Measurements from ENCODE around the gene CLEC20A. TPM values are rescaled to one million over a fixed set of nuclear protein-coding genes. Genes with fewer than 3 reads are reported as not detected.

Gene CLEC20A
- total RNA-seq, 2 donors from 2014 or later = not detected

- intact Hi-C loops (cut with DNase I) = no loop called here
These were observed 40.8 kb upstream of the CLEC20A start for GRCh38 chr1:178537382-178538090.

GRCh38 chr1:178536844-178537371, 40.1 kb upstream of the CLEC20A start:
- TF ChIP-seq POLR2A (IDR thresholded peaks at IDR 0.05) (no peak), CTCF (IDR thresholded peaks at IDR 0.05) (no peak), POLR2AphosphoS5 (IDR thresholded peaks at IDR 0.05) (no peak)
- Histone ChIP-seq H3K9me3 (no peaks in the 10 kb centered on the region), H3K27ac (no peak overlapping the region), H3K36me3 (no peaks in the 10 kb centered on the region), H3K4me3 (no peak overlapping the region), H3K4me1 (replicated peaks) (no peaks in the 10 kb centered on the region), H3K27me3 (replicated peaks; ENCODE audit: insufficient read depth) (no peaks in the 10 kb centered on the region)
- intact Hi-C loops (cut with DNase I) = no loop called here
- 63% methylated on average over 7 of the region's 7 CpGs for WGBS
- no peak for DNase-seq (ENCODE audit: low spot score)

More at GRCh38 chr1:178537382-178538090, 40.8 kb upstream of the CLEC20A start:
- no peak for DNase-seq (ENCODE audit: low spot score)
- H3K4me1 ChIP-seq (replicated peaks) = no peaks in the 10 kb centered on the region
- H3K9me3 ChIP-seq = no peaks in the 10 kb centered on the region
- whole genome bisulfite sequencing = 76% methylated on average over 20 of the region's 20 CpGs
- no peak overlapping the region for H3K27ac ChIP-seq
- no peaks in the 10 kb centered on the region for H3K27me3 ChIP-seq (replicated peaks; ENCODE audit: insufficient read depth)
- no peak overlapping the region for H3K4me3 ChIP-seq
- H3K36me3 ChIP-seq = no peaks in the 10 kb centered on the region
- TF ChIP-seq POLR2AphosphoS5 (IDR thresholded peaks at IDR 0.05) (no peak), CTCF (IDR thresholded peaks at IDR 0.05) (no peak), POLR2A (IDR thresholded peaks at IDR 0.05) (no peak)

GRCh38 chr1:178536329-178536728, 39.6 kb upstream of the CLEC20A start:
- TF ChIP-seq POLR2AphosphoS5 (IDR thresholded peaks at IDR 0.05) (no peak), CTCF (IDR thresholded peaks at IDR 0.05) (no peak), POLR2A (IDR thresholded peaks at IDR 0.05) (no peak)
- Histone ChIP-seq H3K36me3 (no peaks in the 10 kb centered on the region), H3K9me3 (no peaks in the 10 kb centered on the region), H3K4me1 (replicated peaks) (no peaks in the 10 kb centered on the region), H3K27ac (no peak overlapping the region), H3K4me3 (no peak overlapping the region), H3K27me3 (replicated peaks; ENCODE audit: insufficient read depth) (no peaks in the 10 kb centered on the region)
- intact Hi-C loops (cut with DNase I) = no loop called here
- 93% methylated on average over 5 of the region's 5 CpGs for WGBS
- DNase-seq (ENCODE audit: low spot score) = no peak

GRCh38 chr1:178534137-178534868, 37.5 kb upstream of the CLEC20A start:
- H3K4me3 ChIP-seq = no peak overlapping the region
- no peaks in the 10 kb centered on the region for H3K9me3 ChIP-seq
- intact Hi-C loops (cut with DNase I) = no loop called here
- TF ChIP-seq POLR2A (IDR thresholded peaks at IDR 0.05) = no peak
- no peak for TF ChIP-seq POLR2AphosphoS5 (IDR thresholded peaks at IDR 0.05)
- no peak for TF ChIP-seq CTCF (IDR thresholded peaks at IDR 0.05)
- H3K4me1 ChIP-seq (replicated peaks) = no peaks in the 10 kb centered on the region
- H3K27me3 ChIP-seq (replicated peaks; ENCODE audit: insufficient read depth) = no peaks in the 10 kb centered on the region
- H3K27ac ChIP-seq = no peak overlapping the region
- 99% methylated on average over 9 of the region's 9 CpGs for WGBS
- DNase-seq (ENCODE audit: low spot score) = no peak
- H3K36me3 ChIP-seq = no peaks in the 10 kb centered on the region

Measured in prostate gland (tissue), 2 donors.